Ovary (tissue), 9 donors: Measurements from ENCODE around the gene SGO2. TPM values are rescaled to one million over a fixed set of nuclear protein-coding genes. Genes with fewer than 3 reads are reported as not detected.
"Not testable (repeated sequence)": the region's sequence is repeated elsewhere in the genome, so short reads cannot be mapped to it uniquely, and the experiment has no call there.

ENCODE experiments used
- DNase-seq, 5 donors: peaks; one replicate each; pipeline ENCODE4 v3.0.0-alpha.2; 2019 to 2020
- H3K27ac ChIP-seq, 2 donors: fragments of 200-600 bp; one replicate each; pipeline versions ENCODE4 v1.5.1 to v1.8.0; 2019 to 2022
- H3K27me3 ChIP-seq: fragments of 200-600 bp; one replicate; pipeline ENCODE4 v1.8.0; 2022
- H3K36me3 ChIP-seq: fragments of 200-600 bp; sonication (generic); one replicate; pipeline ENCODE4 v1.5.1; 2019
- H3K4me1 ChIP-seq: one replicate; pipeline ENCODE4 v1.8.1; 2013; ENCODE audit warnings: mild to moderate bottlenecking, moderate library complexity; ENCODE audit not compliant: insufficient read depth
- H3K4me3 ChIP-seq: fragments of 200-600 bp; sonication (generic); one replicate; pipeline ENCODE4 v1.5.1; 2017
- H3K9me3 ChIP-seq, 2 donors: fragments of 200-600 bp in 1 of 2; sonication (generic) in 1 of 2; one replicate each; pipeline versions ENCODE4 v1.5.1 to v1.8.1; 2013 to 2019; ENCODE audit warnings: mild to moderate bottlenecking in 1 of 2, moderate library complexity in 1 of 2
- CTCF ChIP-seq, 3 donors: fragments of 450-650 bp in 2 of 3; fragments of 200-600 bp in 1 of 3; IDR thresholded peaks; one replicate each; pipeline versions ENCODE4 v1.5.1 to v1.8.0; 2016 to 2022; ENCODE audit warnings: antibody characterized with exemption in 3 of 3, mild to moderate bottlenecking in 1 of 3
- EP300 ChIP-seq: sonication (generic); formaldehyde crosslinking; IDR thresholded peaks from one replicate; pipeline ENCODE4 v1.6.1; 2017; ENCODE audit warnings: antibody characterized with exemption
- POLR2A ChIP-seq: fragments of 450-650 bp; IDR thresholded peaks from one replicate; pipeline ENCODE4 v1.6.1; 2017; ENCODE audit warnings: antibody characterized with exemption, mild to moderate bottlenecking, moderate library complexity
- WGBS, 3 donors: extraction: QIAGEN DNeasy Blood & Tissue Kit in 1 of 3; methylation state at CpG; one replicate each; pipeline versions ENCODE4 v1.1.5 to v1.1.7; 2013 to 2017; 5-methylcytosine and 5-hydroxymethylcytosine counted together
- intact Hi-C, 4 donors: fragments of 100-400 bp; cut with DNase I; formaldehyde crosslinking; loops; one replicate each; pipeline versions ENCODE4 v1.11.0 to v1.15.1; 2022 to 2023
- polyA plus RNA-seq, 2 donors: library from polyadenylated mRNA; stranded (reverse); fragments of 200-250 nt in 1 of 2; fragments of 350-450 nt in 1 of 2; fragmentation: Illumina TruSeq in 1 of 2; extraction: RNeasy Lipid Tissue Mini Kit (QIAGEN cat#74804) in 1 of 2; gene quantifications; one replicate each; pipeline ENCODE4 v1.2.3, GENCODE V29; 2013 to 2014
- total RNA-seq, 7 donors: library from RNA; depleted of rRNA in 2 of 7; stranded (reverse); fragments of >200 nt in 2 of 7; fragmentation: NEBNext Ultra II Directional in 3 of 7; extraction: Animal tissue kit (Norgen Biotek cat#: 25700) in 3 of 7; gene quantifications; one replicate each; pipeline versions ENCODE4 v1.1.0 to v1.2.4, GENCODE V29; 2016 to 2023
- donor health status: DM: no; HTN: no; CAD: no; lungs with moderate emphysema.
- donor health status: DM: no; HTN: no; CAD: no.
- donor health status: Bipolar disorder and iron deficiency.
- donor health status: DM: yes; HTN: yes; CAD: no.
- donor health status: DM: no; HTN: no; CAD: no.
- donor health status: DM: yes; HTN: yes; CAD: no.

The SGO2 gene
- total and polyA plus RNA-seq, 9 donors: 1.8 to 4.4 (median 2.7) TPM

- no peak for DNase-seq
- Histone ChIP-seq H3K4me3 (no peak overlapping the region), H3K27me3 (no peaks in the 10 kb centered on the region), H3K4me1 (no peaks in the 10 kb centered on the region), H3K27ac (no peak overlapping the region), H3K36me3 (no peaks in the 10 kb centered on the region), H3K9me3 (no peaks in the 10 kb centered on the region)
- TF ChIP-seq CTCF (IDR thresholded peaks at IDR 0.05): no peak
- TF ChIP-seq POLR2A: no peak
- TF ChIP-seq EP300: no peak
- intact Hi-C loops: no loop called here
- 86 to 90% (median 89%) methylated on average over 4 of the region's 4 CpGs for WGBS, 3 donors
These were observed 101.2 kb downstream of the SGO2 start for GRCh38 chr2:200627110-200627770.

GRCh38 chr2:200628461-200628860 lies 102.5 kb downstream of the SGO2 start:
- H3K4me1 ChIP-seq, H3K4me3 ChIP-seq, H3K9me3 ChIP-seq, intact Hi-C loops, H3K27ac ChIP-seq, H3K36me3 ChIP-seq, H3K27me3 ChIP-seq, DNase-seq: not testable (repeated sequence)
- 86 to 88% (median 88%) methylated on average over 4 of the region's 4 CpGs for WGBS, 3 donors

GRCh38 chr2:200631287-200631686 lies 105.3 kb downstream of the SGO2 start:
- intact Hi-C loops: no loop called here
- Histone ChIP-seq H3K9me3 (no peaks in the 10 kb centered on the region), H3K27ac (no peak overlapping the region), H3K36me3 (no peaks in the 10 kb centered on the region), H3K4me3 (no peak overlapping the region), H3K4me1 (no peaks in the 10 kb centered on the region), H3K27me3 (no peaks in the 10 kb centered on the region)
- no peak for TF ChIP-seq POLR2A
- TF ChIP-seq EP300: no peak
- no peak for TF ChIP-seq CTCF (IDR thresholded peaks at IDR 0.05)
- 82 to 96% (median 90%) methylated on average over 1 of the region's 1 CpG for WGBS, 3 donors
- DNase-seq: no peak

Other genes starting within 250 kb of the SGO2 start
- 10 to 100 TPM; 36.5 to 88.2 (median 70.6) TPM for gene SPATS2L, start 219.5 kb upstream of the SGO2 start, total RNA-seq
- 10 to 100 TPM; 38.0 to 93.0 TPM for gene SPATS2L, start 219.5 kb upstream of the SGO2 start, polyA plus RNA-seq
- 10 to 100 TPM in 6 of 7 donors, 1 to 10 TPM in 1; 9.5 to 15.1 (median 12.1) TPM for gene KCTD18, start 16.1 kb upstream of the SGO2 start, total RNA-seq
- gene KCTD18, start 16.1 kb upstream of the SGO2 start, polyA plus RNA-seq: 10 to 100 TPM; 12.0 to 14.6 TPM
- gene AOX1, start 59.8 kb downstream of the SGO2 start, total RNA-seq: 100 to 1,000 TPM in 2 of 7 donors, 10 to 100 TPM in 5; 46.0 to 102 (median 67.2) TPM
- 100 to 1,000 TPM in 1 of 2 donors, 10 to 100 TPM in 1; 29.1 to 105 TPM for gene AOX1, start 59.8 kb downstream of the SGO2 start, polyA plus RNA-seq